ENCODE measurements around the gene PDGFC.

The PDGFC gene

DNA sequence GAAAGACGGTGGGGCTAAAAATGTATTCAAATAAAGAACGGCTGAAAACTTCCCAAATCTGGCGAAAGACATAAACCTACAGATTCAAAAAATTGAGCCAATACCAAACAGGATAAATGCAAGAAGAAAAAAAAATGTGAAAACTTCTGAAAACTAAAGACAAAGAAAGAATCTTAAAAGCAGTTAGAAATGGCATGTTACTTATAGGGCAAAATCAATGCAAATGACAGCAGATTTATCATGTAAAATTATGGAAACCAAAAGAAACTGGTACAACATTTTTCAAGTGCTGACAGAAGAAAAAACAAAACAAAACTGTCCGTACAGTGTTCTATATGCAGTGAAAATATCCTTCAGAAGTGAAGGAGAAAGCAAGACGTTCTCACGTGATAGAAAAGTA, 239.0 kb downstream of the PDGFC start:
- DNase-seq = no peak

DNA sequence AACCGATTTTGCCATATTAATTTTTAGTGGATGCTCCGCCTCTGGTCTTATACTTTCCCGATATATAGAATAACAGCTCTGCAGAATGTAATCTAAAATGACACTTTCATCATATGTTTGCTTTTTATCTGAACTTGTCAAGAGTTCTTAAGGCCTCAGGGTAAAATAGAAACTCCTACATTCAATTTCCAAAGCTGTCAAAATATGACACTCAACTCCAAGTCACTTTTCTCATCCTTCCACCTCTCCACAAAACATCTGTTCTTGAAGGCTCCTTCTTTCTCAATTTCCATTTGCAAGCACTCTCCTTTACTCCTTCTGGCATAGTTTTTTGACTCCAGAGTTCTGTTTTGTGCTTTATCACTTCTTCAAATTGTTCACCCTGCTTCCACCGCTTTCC, 242.2 kb downstream of the PDGFC start:
- no peak for DNase-seq

DNA sequence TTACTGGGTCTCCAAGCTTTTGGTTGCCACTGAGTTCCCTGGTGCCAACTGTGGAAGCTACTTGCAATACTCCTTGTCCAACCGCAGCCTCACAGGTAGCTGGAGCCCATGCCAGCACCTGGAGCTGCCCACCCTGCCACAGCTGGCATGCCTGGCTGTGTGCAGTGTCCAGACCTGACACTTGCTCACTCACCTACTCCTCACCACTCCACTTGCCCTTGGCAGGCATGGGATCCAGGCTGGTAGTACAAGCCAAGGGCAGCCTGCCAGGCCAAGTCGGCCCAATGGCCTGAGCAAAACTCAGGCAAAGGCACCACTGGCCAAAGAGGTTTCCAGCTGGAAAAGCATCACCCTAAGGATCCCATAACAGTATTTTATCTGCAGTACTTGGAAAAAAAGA, 246.3 kb downstream of the PDGFC start:
- DNase-seq = no peak

DNA sequence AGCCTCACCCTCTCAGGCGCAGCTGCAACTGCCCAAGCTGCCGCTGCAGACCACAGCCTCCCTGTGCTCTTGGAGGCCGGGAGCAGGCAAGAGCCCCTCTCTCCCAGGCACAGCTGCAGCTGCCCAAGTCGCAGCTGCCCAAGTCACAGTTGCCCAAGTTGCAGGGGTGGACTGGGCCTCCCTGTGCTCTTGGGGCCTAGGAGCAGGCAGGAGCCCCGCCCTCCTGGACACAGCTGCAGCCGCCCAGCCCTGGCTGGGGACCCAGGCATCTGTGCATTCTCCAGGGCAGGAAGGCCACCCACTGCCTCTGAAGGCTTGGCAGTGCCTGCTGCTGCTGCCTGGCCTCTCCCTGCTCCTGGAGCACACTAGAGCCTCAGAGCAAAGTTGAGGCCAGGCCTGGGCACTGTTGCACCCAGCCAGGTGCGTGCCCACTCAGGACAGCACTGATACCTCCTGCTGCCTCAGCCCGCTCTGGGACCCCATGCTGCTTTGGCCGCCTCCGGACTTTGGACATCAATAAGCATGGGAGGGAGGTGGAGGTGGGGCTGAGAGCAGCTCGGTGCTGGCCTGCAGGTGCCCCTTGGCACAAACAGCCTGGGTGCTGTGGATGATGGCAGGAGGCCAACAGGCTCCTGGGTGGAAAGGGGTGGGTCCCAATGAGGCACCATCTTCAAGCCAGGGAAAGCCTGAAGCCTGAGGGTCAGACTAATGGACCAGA, 247.5 kb downstream of the PDGFC start:
- no peak for DNase-seq

DNA sequence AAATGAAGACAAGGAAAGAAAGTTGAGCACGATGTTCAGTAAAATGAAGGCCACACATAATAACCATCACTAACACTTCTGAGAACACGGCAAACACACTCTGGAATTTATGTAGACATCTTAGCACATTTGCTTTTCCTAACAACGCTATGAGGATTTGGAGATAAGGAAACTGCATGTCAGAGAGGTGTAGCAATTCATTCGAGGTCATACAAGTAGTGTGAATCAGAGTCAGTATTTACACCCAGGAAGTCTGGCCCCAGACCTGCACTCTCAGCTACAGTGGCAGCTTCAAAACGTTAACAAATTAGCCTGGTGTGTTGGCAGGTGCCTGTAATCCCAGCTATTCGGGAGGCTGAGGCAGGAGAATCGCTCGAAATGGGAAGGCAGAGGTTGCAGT, 253.4 kb downstream of the PDGFC start:
- no peak for DNase-seq

DNA sequence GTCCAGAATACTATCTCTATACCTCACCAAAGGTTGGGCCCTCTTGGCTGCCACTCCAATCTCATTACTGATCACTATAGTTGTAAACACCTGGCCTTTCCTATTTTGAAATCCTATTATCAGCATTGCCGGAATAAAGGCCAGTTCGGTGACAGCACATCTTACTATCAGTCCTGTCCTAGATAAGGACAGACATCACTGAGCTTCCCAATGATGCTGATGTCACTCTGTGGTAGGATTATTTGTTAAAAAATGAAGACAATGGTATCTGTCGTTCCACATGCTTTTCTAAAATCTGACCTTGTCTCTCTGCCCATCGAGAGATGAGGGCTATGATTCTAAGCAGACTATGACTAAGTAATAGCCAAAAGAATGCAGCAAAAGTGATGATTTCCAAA, 260.4 kb downstream of the PDGFC start:
- no peak for DNase-seq

All from stimulated activated CD4-positive, alpha-beta T cell treated with anti-CD3 and anti-CD28 coated beads, Interleukin-4, amount 100 ng/mL, for 24 hours (primary cell).